GM21529 (cell line): Measurements from ENCODE around the gene NINL.

Experiments
- ATAC-seq: cut with Tn5 transposase; IDR thresholded peaks from one replicate; pipeline ENCODE4 v1.9.1; 2021; ENCODE audit not compliant: unreplicated experiment

NINL gene

GRCh38 chr20:25468126-25469075 is 116.9 kb downstream of the NINL start:
- ATAC-seq = no peak

GRCh38 chr20:25467441-25467840 is 117.9 kb downstream of the NINL start:
- no peak for ATAC-seq

DNA sequence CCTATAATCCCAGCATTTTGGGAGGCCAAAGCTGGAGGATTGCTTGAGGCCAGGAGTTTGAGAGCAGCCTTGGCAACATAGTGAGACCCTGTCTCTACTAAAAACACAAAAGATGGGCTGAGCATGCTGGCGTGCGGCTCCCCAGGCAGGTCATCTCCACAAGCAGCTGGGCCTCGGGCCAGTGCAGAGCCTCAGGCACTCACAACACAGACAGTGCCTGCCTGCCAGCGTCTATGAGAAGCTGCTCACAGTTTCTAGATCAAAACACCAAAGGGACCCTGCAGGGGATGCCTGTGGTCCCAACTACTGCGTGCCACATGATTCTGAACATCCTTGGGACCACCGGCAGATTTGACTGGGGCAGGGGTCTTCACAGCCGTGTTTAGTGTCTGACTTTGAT is 118.5 kb downstream of the NINL start:
- ATAC-seq = no peak

DNA sequence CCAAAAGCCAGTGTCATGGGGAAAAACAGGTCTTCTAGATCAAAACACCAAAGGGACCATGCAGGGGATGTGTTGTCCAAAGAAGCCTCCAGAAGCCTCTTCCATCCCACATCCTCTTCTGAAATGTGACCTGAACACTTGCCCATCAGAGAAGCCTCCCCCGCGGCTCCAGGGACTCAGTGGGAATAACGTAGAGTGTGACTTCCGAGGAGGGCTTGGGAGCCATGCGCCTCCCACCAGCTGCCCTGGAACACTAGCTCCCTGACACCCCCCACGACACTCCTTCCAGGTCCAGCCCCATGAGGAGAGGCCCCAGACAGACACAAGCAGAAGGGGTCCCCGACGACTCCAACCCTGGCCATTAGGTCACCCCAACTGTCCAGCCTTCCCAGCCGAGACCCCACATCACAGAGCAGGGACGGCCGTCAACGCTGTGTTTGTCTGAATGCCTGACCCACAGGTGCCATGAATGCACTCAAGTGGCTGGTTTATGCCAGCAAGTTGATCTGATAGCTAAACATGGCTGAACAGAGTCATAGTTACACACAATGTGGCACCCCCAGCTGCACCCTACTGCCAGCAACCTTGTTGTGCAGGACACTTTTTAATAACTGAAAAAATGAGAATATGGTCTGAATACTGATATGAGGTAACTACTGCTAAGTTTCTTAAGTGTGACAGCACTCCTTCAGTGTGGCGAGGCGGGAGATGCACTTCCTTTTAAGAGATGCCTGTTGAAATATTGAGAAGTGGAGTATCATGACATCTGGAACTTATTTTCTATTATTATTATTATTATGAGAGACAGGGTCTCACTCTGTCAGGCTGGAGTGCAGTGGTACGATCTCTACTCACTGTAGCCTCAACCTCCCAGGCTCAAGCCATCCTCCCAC is 119.8 kb downstream of the NINL start:
- no peak for ATAC-seq

DNA sequence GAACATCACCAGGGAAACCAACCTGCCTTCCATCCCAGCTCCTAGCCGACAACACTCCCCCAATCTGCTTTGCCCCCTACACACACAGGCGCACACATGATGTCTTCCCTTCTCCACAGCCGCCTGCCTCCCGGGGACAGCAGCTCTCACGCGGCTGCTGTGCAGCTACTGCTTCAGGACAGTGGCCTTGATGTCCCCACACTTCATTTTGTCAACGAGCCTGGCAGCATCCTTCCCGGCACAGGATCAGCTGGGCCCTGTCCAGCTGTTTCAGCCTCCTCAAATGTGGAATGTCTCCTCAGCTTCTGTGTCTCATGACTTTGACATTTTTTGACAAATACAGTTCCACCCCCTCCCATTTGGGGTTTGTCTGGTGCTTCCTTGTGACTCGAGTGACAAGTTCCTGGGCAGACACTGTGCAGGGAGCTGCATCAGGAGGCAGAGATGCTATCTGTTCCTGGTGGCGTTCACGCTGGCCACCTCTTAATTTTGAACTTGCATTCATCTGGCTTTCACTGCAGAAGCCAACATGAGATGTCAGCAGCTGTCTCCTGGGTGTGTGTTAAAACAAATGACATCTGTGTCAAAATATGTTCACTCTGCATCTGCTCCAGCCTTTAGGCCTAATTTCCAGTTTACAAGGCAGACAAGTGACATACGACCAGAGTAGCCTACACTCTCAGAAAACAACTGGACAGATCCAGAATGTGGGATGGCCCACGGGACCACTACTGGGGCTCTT is 120.7 kb downstream of the NINL start:
- no peak for ATAC-seq

- no peak for ATAC-seq
Measured at GRCh38 chr20:25461786-25462545, 123.4 kb downstream of the NINL start.

- no peak for ATAC-seq
Measured at GRCh38 chr20:25461281-25461650, 124.1 kb downstream of the NINL start.

- no peak for ATAC-seq
Measured at GRCh38 chr20:25460566-25461280, 124.6 kb downstream of the NINL start.

- no peak for ATAC-seq
Measured at GRCh38 chr20:25459916-25460535, 125.3 kb downstream of the NINL start.

DNA sequence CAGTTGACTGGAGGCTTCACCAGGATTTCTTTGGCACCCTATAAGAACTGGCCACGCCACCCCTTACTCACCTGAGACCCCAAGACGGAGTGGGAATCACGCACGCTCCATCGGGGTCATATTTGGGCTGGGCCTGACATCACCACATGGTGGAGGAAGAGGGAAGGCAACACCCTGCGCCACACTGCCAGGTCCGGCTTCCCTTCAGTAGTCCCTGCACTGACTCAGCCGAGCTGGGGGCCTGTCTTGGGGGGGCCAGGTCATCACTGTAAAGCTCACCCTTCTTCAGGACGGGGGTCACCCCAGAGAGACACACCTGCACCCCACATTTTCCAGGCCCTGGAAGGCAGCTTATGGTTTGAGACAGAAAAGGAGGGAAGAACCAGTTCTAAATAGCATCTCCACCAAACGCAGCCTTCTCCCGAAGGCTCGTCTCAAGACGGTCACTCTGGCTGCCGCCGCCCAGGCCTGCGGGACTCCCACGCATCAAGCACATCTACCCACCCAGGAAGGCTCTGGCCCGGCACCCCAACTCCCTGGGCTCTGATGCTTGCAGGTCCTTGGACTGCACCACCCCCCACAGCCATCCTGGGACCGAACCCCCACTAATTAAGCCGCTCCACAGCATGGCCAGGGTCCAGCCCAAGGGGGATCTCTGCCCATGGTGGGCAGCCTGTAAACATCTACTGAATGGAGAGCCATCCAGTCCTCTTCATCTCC is 126.1 kb downstream of the NINL start:
- no peak for ATAC-seq

DNA sequence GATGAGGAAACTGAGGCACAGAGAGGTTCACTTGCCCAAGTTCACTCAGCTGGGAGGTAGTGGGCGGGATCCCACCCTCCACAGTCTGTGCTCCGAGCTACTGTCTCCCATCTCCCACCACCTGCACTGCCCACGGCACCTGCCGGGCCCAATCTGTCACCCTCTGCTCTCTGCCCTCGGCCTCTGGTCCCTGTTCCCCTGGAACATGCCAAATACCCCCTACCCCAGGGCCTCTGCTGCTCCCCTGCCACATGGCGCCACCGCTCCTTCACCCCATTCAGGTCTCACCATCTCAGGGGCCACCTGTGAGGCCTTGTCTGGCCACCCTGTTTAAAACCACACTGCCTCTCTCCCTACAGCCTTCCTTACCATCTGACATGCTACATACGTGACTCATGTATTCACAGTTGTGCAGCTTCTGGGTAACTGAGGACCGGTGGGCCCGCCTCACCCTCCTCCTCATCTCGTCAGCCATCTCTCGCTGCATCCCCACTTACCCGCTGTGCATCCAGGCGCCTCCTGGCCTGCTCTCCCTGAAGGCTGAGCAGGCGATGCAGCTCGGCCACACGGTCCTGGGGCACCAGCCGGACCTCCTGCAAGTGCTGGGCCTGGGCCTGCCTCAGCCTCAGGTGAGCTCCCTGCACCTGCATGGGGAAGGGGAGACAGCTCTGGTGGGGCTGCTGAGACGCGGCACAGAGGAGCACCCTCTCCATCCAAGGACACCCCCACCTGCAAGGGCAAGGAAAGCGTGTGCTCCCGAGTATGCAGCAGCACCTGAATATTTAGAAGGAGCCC is 127.2 kb downstream of the NINL start:
- no peak for ATAC-seq

- no peak for ATAC-seq
Measured at GRCh38 chr20:25454153-25454900, 131.0 kb downstream of the NINL start.

DNA sequence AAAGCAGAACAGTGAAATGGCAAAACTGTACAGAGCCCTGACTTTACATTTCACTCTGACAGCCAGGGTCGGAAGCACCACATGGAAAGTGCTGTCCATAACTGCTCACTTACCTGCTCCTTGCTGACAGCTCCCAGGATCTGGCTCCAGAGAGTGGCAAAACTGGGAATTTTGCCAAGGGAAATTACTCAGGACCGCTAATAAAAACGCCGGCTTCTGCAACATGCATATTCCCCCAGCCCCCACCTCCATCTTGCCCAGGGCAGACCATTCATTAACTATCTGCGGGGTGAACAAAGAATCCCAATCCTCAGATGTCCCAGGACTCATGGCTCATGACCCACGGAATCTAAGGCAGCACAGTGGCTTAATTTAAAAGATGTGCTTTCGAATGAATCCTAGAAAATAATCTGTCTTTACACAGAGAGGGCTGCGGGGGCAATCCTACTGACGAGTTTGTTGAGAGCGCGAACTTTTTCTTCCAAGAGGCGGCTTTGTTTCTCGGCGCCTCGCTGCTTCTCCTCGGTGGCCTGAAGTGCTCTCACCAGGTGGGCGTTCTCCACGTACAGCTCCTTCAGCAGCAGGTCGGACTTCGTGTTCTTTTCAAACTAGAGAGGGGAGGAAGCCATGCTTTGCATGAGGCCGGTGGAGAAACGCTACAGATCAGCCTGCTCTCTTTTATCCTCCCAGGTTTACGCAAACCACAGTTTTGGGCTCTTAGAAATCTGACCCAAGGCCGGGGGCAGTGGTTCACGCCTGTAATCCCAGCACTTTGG is 132.1 kb downstream of the NINL start:
- ATAC-seq = no peak

GRCh38 chr20:25452333-25452732 is 133.0 kb downstream of the NINL start:
- no peak for ATAC-seq

GRCh38 chr20:25447671-25448070 is 137.7 kb downstream of the NINL start:
- ATAC-seq = no peak

GRCh38 chr20:25444556-25444955 is 140.8 kb downstream of the NINL start:
- no peak for ATAC-seq
